Measurements from ENCODE around the gene EXT2.

The EXT2 gene

GRCh38 chr11:44051171-44051570, 44.3 kb upstream of the EXT2 start:
- no peak overlapping the region for H3K27ac ChIP-seq
- H3K9me3 ChIP-seq (ENCODE audit: severe bottlenecking), result no peaks in the 10 kb centered on the region
- H3K36me3 ChIP-seq, result no peaks in the 10 kb centered on the region
- no peaks in the 10 kb centered on the region for H3K27me3 ChIP-seq (ENCODE audit: insufficient read depth, low read depth, severe bottlenecking)
- TF ChIP-seq CTCF (IDR thresholded peaks at IDR 0.05; ENCODE audit: low read depth, low read length), result no peak
- no peak overlapping the region for H3K4me3 ChIP-seq (ENCODE audit: low read depth, low read length)
- DNase-seq, result no peak

- Histone ChIP-seq H3K27me3 (ENCODE audit: insufficient read depth, low read depth, severe bottlenecking) (no peaks in the 10 kb centered on the region), H3K9me3 (ENCODE audit: severe bottlenecking) (no peaks in the 10 kb centered on the region), H3K4me3 (ENCODE audit: low read depth, low read length) (no peak overlapping the region), H3K27ac (no peak overlapping the region), H3K36me3 (no peaks in the 10 kb centered on the region)
- DNase-seq, result no peak
- no peak for TF ChIP-seq CTCF (IDR thresholded peaks at IDR 0.05; ENCODE audit: low read depth, low read length)
Observed at GRCh38 chr11:44057340-44057739, 38.1 kb upstream of the EXT2 start.

GRCh38 chr11:44058275-44058674, 37.2 kb upstream of the EXT2 start:
- Histone ChIP-seq H3K36me3 (no peaks in the 10 kb centered on the region), H3K27me3 (ENCODE audit: insufficient read depth, low read depth, severe bottlenecking) (no peaks in the 10 kb centered on the region), H3K4me3 (ENCODE audit: low read depth, low read length) (no peak overlapping the region), H3K9me3 (ENCODE audit: severe bottlenecking) (no peaks in the 10 kb centered on the region), H3K27ac (no peak overlapping the region)
- DNase-seq, result no peak
- TF ChIP-seq CTCF (IDR thresholded peaks at IDR 0.05; ENCODE audit: low read depth, low read length), result no peak

GRCh38 chr11:44065161-44065661, 30.3 kb upstream of the EXT2 start:
- H3K9me3 ChIP-seq (ENCODE audit: severe bottlenecking), result no peaks in the 10 kb centered on the region
- no peak for TF ChIP-seq CTCF (IDR thresholded peaks at IDR 0.05; ENCODE audit: low read depth, low read length)
- H3K4me3 ChIP-seq (ENCODE audit: low read depth, low read length), result no peak overlapping the region
- DNase-seq, result no peak
- no peaks in the 10 kb centered on the region for H3K36me3 ChIP-seq
- no peak overlapping the region for H3K27ac ChIP-seq
- no peaks in the 10 kb centered on the region for H3K27me3 ChIP-seq (ENCODE audit: insufficient read depth, low read depth, severe bottlenecking)

GRCh38 chr11:44065841-44066731, 29.4 kb upstream of the EXT2 start, which contains the start of gene ACCS:
Gene ACCS (plus strand): TSS chr11:44066270. CDS start chr11:44067628, 1,358 bp downstream.
- H3K9me3 ChIP-seq (ENCODE audit: severe bottlenecking), result no peaks in the 10 kb centered on the region
- H3K36me3 ChIP-seq, result no peaks in the 10 kb centered on the region
- DNase-seq, result no peak
- H3K4me3 ChIP-seq (ENCODE audit: low read depth, low read length), result no peak within 1 kb of the TSS
- TF ChIP-seq CTCF (IDR thresholded peaks at IDR 0.05; ENCODE audit: low read depth, low read length), result no peak
- no peaks in the 10 kb centered on the region for H3K27me3 ChIP-seq (ENCODE audit: insufficient read depth, low read depth, severe bottlenecking)
- H3K27ac ChIP-seq, result no peak within 1 kb of the TSS

Data from WERI-Rb-1 (cell line).